ENCODE results near the gene SMC2.

SMC2 gene

GRCh38 chr9:104138243-104138868 lies 44.2 kb downstream of the SMC2 start:
- no peak overlapping the region for H3K4me3 ChIP-seq (ENCODE audit: low read depth, low read length)
- no peak for DNase-seq (ENCODE audit: low read depth)
- no peak for TF ChIP-seq CTCF (IDR thresholded peaks at IDR 0.05; ENCODE audit: low read depth, low read length, missing control alignments)

DNA sequence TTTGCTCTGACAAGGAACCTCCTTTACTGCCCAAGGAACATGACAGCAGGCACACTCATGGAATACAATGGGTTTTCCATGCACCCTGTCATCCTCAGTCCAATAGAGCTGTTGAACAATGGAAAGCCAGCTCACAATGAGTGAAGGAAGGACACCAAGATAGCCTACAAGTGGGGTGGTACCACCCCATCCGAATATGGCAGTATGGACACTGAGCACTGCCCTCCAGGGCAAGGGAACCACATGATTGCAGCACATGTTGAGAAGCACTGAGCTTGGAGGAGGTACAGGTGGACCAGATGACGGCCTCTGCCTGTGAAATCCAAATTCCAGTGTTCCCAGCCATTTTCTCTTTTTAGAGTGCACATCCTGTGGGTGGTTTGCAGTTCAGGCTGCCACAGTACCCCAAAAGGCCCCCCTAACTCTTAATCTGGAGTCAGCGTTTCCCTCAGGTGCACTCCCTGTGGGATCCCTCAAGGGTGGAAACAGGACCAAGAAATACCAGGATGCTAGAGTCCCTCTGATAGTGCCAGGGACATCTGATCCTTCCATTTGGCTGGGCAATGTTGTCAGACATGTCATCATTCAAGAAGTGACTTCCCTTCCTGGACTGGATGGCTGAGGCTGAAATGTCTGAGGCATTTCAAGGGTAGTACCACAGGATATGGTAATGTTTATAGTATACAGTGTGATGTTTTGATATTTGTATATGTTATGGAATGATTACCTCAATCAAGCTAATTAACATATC lies 48.9 kb downstream of the SMC2 start:
- no peak for DNase-seq (ENCODE audit: low read depth)
- no peak overlapping the region for H3K4me3 ChIP-seq (ENCODE audit: low read depth, low read length)
- no peak for TF ChIP-seq CTCF (IDR thresholded peaks at IDR 0.05; ENCODE audit: low read depth, low read length, missing control alignments)

DNA sequence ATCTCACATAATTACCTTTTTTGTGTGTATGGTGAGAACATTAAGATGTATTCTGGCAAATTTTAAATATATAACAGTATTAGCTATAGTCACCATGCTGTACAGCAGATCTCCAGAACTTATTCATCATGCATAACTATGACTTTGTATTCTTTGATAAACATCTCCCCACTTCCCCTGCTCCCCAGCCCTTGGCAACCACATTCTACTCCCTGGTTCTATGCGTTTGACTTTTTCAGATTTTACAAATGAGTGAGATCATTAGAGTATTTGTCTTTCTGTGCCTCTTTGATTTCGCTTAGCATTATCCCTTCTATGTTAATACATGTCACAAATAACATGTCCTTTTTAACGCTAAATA lies 49.4 kb downstream of the SMC2 start:
- DNase-seq (ENCODE audit: low read depth): no peak
- H3K4me3 ChIP-seq (ENCODE audit: low read depth, low read length): no peak overlapping the region
- no peak for TF ChIP-seq CTCF (IDR thresholded peaks at IDR 0.05; ENCODE audit: low read depth, low read length, missing control alignments)

GRCh38 chr9:104144336-104144735 lies 50.2 kb downstream of the SMC2 start:
- H3K4me3 ChIP-seq (ENCODE audit: low read depth, low read length): no peak overlapping the region
- no peak for TF ChIP-seq CTCF (IDR thresholded peaks at IDR 0.05; ENCODE audit: low read depth, low read length, missing control alignments)
- DNase-seq (ENCODE audit: low read depth): no peak

- no peak for DNase-seq (ENCODE audit: low read depth)
- no peak overlapping the region for H3K4me3 ChIP-seq (ENCODE audit: low read depth, low read length)
- TF ChIP-seq CTCF (IDR thresholded peaks at IDR 0.05; ENCODE audit: low read depth, low read length, missing control alignments): no peak
These were observed 79.0 kb downstream of the SMC2 start for GRCh38 chr9:104173067-104173466.

- DNase-seq (ENCODE audit: low read depth): no peak
- H3K4me3 ChIP-seq (ENCODE audit: low read depth, low read length): no peak overlapping the region
- peak; percentile 41 for TF ChIP-seq CTCF (IDR thresholded peaks at IDR 0.05; ENCODE audit: low read depth, low read length, missing control alignments)
These were observed 83.0 kb downstream of the SMC2 start for GRCh38 chr9:104177003-104177611.

Data from GM12864 (cell line).